Cardiac muscle cell (in vitro differentiated cells and primary cell): ENCODE results near the gene MYBPC3. TPM values are rescaled to one million over a fixed set of nuclear protein-coding genes. Genes with fewer than 3 reads are reported as not detected.

Experiments used
- DNase-seq, 2 donors: peaks; one replicate each; pipeline versions ENCODE4 v3.0.0 to v3.0.0-alpha.2; 2010 to 2017; ENCODE audit warnings: low read depth in 1 of 2, low spot score in 1 of 2
- H3K27ac ChIP-seq: fragments of 200-600 bp; sonication (generic); 2 replicates; pipeline ENCODE4 v1.5.1; 2016
- H3K27me3 ChIP-seq: fragments of 200-600 bp; sonication (generic); 2 replicates; pipeline ENCODE4 v1.6.0; 2016; ENCODE audit warnings: control low read depth
- H3K36me3 ChIP-seq: fragments of 200-600 bp; sonication (generic); 2 replicates; pipeline ENCODE4 v1.5.1; 2016; ENCODE audit warnings: control low read depth
- H3K4me1 ChIP-seq: fragments of 200-600 bp; sonication (generic); 2 replicates; pipeline ENCODE4 v1.8.1; 2017; ENCODE audit warnings: low read depth, mild to moderate bottlenecking, mixed run types
- H3K4me3 ChIP-seq: fragments of 200-600 bp; sonication (generic); 2 replicates; pipeline ENCODE4 v1.5.1; 2016; ENCODE audit warnings: mild to moderate bottlenecking
- H3K9me3 ChIP-seq: fragments of 200-600 bp; sonication (generic); 2 replicates; pipeline ENCODE4 v1.5.1; 2017; ENCODE audit warnings: low read depth, mild to moderate bottlenecking, control low read depth
- CTCF ChIP-seq: IDR thresholded peaks from 2 replicates; pipeline ENCODE4 v1.5.1; 2012; ENCODE audit warnings: low read depth, mild to moderate bottlenecking, low read length
- polyA plus RNA-seq: library from polyadenylated mRNA; unstranded; fragments of >200 nt; fragmentation: Nextera tagmentation; extraction: Ambion mirVana; gene quantifications from 2 replicates; pipeline ENCODE4 v1.2.1, GENCODE V29; 2016
- total RNA-seq: library from RNA; depleted of rRNA; stranded (reverse); fragments of >200 nt; gene quantifications from 2 replicates; pipeline ENCODE4 v1.2.3, GENCODE V29; 2016

The MYBPC3 gene
- total and polyA plus RNA-seq, 2 experiments from 2014 or later, result 489 to 751 TPM

- Histone ChIP-seq H3K27me3 (no peaks in the 10 kb centered on the region), H3K27ac (no peak overlapping the region), H3K4me3 (no peak overlapping the region), H3K4me1 (peaks cover 8% of the 10 kb centered on the region), H3K9me3 (no peaks in the 10 kb centered on the region), H3K36me3 (no peaks in the 10 kb centered on the region)
- DNase-seq, result no peak
- TF ChIP-seq CTCF, result no peak
These were observed 6.7 kb upstream of the MYBPC3 start for GRCh38 chr11:47359162-47359561.

- H3K27ac ChIP-seq, result no peak overlapping the region
- H3K9me3 ChIP-seq, result no peaks in the 10 kb centered on the region
- no peak for TF ChIP-seq CTCF
- no peaks in the 10 kb centered on the region for H3K36me3 ChIP-seq
- H3K27me3 ChIP-seq, result no peaks in the 10 kb centered on the region
- H3K4me3 ChIP-seq, result no peak overlapping the region
- DNase-seq, result no peak
- H3K4me1 ChIP-seq, result peaks cover 13% of the 10 kb centered on the region
These were observed 6.2 kb upstream of the MYBPC3 start for GRCh38 chr11:47358731-47359051.

- peaks cover 18% of the 10 kb centered on the region for H3K4me1 ChIP-seq
- no peak for TF ChIP-seq CTCF
- no peaks in the 10 kb centered on the region for H3K9me3 ChIP-seq
- H3K36me3 ChIP-seq, result no peaks in the 10 kb centered on the region
- no peak for DNase-seq
- no peak overlapping the region for H3K27ac ChIP-seq
- H3K4me3 ChIP-seq, result no peak overlapping the region
- no peaks in the 10 kb centered on the region for H3K27me3 ChIP-seq
These were observed 5.7 kb upstream of the MYBPC3 start for GRCh38 chr11:47357985-47358730.

- no peaks in the 10 kb centered on the region for H3K9me3 ChIP-seq
- peaks cover 30% of the 10 kb centered on the region for H3K4me1 ChIP-seq
- no peaks in the 10 kb centered on the region for H3K36me3 ChIP-seq
- no peak overlapping the region for H3K4me3 ChIP-seq
- H3K27ac ChIP-seq, result no peak overlapping the region
- TF ChIP-seq CTCF, result no peak
- DNase-seq, result no peak
- H3K27me3 ChIP-seq, result no peaks in the 10 kb centered on the region
These were observed 4.5 kb upstream of the MYBPC3 start for GRCh38 chr11:47356998-47357329.

- H3K27me3 ChIP-seq, result no peaks in the 10 kb centered on the region
- H3K9me3 ChIP-seq, result no peaks in the 10 kb centered on the region
- H3K27ac ChIP-seq, result no peak overlapping the region
- no peak overlapping the region for H3K4me3 ChIP-seq
- no peaks in the 10 kb centered on the region for H3K36me3 ChIP-seq
- peaks cover 34% of the 10 kb centered on the region for H3K4me1 ChIP-seq
- DNase-seq, result no peak
- TF ChIP-seq CTCF, result no peak
These were observed 3.9 kb upstream of the MYBPC3 start for GRCh38 chr11:47356129-47356997.
